GM10266 (cell line): ENCODE measurements around the gene ASB10.

Experiments used
- DNase-seq: peaks from one replicate; pipeline ENCODE4 v3.0.0; 2012; ENCODE audit errors: extremely low spot score
- TF ChIP-seq, protein P1 (sequence below): IDR thresholded peaks from 2 replicates; pipeline ENCODE4 v1.5.1; 2012; ENCODE audit warnings: mild to moderate bottlenecking, low read depth; ENCODE audit not compliant: control insufficient read depth, insufficient read depth; ENCODE audit errors: missing control alignments

Gene ASB10

DNA sequence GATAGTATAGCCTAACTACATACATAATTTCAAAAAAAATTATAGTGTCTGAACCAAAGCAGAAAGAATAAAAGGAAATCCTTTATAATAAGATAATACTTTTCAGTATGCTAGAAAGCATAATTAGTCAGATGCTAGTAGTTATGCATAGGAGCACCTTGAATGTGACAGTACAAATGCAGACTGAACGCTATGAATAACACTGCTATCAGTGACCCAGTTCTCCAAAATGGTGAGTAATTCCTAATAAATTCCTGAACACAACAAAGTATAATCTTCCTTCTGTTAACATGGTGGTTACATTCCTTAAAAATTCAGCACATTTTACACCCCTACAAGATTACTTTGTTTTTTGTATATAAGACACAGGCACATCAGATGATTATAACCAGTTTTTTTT lies 44.0 kb upstream of the ASB10 start:
- no peak for DNase-seq
- TF ChIP-seq, protein P1, sequence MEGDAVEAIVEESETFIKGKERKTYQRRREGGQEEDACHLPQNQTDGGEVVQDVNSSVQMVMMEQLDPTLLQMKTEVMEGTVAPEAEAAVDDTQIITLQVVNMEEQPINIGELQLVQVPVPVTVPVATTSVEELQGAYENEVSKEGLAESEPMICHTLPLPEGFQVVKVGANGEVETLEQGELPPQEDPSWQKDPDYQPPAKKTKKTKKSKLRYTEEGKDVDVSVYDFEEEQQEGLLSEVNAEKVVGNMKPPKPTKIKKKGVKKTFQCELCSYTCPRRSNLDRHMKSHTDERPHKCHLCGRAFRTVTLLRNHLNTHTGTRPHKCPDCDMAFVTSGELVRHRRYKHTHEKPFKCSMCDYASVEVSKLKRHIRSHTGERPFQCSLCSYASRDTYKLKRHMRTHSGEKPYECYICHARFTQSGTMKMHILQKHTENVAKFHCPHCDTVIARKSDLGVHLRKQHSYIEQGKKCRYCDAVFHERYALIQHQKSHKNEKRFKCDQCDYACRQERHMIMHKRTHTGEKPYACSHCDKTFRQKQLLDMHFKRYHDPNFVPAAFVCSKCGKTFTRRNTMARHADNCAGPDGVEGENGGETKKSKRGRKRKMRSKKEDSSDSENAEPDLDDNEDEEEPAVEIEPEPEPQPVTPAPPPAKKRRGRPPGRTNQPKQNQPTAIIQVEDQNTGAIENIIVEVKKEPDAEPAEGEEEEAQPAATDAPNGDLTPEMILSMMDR = no peak

DNA sequence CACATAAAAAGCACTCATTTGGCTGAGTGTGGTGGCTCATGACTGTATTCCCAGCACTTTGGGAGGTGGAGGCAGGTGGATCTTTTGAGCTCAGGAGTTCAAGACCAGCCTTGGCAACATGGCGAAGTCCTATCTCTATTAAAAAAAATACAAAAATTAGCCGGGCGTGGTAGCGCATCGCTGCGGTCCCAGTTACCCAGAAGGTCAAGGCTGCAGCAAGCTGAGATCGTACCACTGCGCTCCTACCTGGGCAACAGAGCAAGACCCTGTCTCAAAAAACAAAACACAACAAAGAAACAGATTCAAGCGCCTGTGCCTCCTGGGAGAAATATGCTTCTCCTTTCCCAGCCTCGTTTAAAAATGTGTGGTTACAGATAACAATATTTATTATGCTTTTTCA lies 42.2 kb upstream of the ASB10 start:
- TF ChIP-seq, protein P1 = no peak
- DNase-seq = no peak

DNA sequence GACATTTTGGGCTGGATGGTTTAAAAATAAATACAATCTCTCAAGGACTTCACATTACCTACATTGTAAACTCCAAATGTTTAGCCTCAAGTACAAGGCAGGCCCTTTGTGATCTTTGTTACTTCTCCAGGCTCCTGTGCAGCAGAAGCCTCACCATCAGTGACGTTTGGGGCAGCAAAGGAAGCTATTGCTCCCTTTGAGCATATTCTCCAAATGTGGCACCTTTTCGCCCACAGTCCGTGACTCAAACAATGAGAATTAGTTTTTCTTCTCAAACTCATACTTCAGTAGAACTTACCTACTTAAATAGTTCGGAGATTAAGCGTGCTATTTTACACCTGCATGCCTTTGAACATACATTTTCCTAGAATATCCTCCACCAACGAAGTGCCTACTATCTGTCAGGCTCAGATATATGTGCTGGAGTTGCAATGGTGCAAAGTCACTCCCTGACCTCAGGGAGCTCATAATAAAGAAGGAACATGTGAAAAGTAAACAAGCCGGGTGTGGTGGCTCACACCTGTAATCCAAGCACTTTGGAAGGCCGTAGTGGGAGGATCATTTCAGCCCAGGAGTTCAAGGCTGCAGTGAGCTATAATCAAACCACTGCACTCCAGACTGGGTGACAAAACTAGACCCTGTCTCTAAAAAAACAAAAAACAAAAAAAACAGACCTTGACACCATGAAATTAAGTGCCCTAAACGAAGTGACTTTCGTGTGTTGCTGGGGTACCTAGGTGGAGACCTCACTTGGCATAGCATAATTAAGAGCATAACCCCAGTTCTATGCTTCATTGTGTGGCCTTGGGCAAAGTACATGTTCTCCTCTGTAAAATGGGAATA lies 41.2 kb upstream of the ASB10 start:
- no peak for DNase-seq
- TF ChIP-seq, protein P1 = no peak

DNA sequence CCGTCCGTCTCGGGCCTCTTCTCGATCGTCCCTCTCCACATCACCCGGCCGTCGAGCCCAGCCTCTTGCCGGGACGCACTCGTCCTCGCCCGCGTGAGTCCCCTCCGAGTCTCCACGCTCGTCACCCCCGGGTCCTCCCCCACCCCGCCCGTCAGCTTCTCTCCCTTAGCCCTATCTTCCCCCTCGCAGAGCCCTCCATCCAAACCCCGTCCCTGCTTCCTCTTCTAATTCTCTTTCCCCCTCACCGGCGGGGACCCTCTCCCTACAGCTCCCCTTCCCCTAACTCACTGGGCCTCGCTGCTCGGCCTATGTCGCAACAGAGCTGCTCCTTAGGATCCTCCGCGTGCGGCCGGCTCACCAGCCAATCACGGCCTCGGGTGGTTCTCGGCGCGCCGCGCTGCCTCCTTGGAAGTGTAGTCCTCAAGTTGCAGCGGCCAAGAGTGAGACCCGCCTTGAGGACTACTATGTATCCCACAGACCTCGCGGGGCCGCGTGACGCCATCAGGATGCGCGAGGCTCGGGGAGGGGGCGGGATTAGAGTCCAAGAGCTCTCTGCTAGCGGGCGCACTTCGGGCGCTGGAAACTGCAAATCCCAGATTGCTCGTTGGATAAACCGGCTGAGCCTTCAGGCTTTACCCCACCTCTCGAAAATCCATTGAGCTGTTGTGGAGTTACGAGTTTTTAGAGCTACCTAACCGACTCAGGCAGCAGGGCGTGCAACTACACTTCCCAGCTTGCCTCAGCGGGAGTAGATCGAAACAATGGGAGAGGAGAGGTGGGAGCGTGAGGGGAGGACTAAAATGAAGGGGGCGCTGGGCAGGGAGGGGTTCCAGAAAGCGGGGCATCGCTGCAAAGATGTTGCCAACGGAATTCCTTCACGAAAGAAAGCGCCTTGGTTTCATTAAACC lies 40.1 kb upstream of the ASB10 start, which contains the start of gene ABCF2:
Gene ABCF2 (minus strand): TSS at position 331 of the 908 bp plus-strand sequence. CDS start 747 bp downstream, outside the sequence.
- TF ChIP-seq, protein P1 = no peak
- DNase-seq = peak; percentile 95

DNA sequence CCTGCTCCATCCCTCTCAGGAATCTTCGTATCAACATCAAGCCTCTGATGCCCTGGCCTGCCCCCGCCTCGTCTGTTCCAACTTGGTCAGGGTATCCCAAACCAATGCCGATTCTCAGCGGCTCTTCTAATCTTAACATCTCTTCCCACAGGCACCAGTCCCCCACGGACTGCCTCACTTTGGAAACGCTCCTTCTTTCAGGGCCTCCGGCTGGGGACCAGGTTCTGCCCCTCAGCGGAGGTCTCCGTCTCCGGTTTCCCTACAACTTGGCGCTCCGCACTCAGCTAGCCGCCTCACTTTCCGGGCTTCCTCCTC lies 39.5 kb upstream of the ASB10 start:
- TF ChIP-seq, protein P1 = no peak
- no peak for DNase-seq

DNA sequence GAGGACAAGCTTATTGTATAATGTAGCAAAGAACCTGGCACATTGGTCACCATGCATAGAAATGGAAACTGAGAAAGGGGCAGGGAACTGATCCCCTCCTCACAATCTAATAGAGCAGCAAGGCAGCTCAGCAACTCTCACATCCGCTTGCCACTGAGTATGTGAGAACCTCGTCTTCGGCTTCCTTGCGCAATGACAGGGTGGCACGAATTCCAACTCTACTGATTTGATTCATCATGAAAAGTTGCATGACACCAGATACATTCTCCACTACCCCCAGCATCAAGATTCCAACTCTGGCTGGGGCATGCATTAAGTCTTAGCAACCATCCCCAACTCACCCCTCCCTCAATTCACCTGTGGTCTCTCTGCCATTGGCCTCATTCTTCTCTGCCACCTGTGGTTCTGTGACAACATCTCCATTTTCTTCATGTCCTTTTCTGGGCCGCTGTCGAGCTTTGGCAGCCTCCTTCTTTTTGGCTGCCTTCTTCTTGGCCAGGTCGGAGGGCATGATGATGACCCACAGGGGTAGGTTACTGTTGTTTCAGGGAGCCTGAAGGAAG lies 39.0 kb upstream of the ASB10 start:
- DNase-seq = no peak
- TF ChIP-seq, protein P1 = no peak
